ENCODE results near the gene AMOTL2.
A peak's percentile ranks its signal among the peaks of the same experiment; 100 is the strongest.

The AMOTL2 gene

GRCh38 chr3:134311265-134311664, 63.0 kb downstream of the AMOTL2 start:
- TF ChIP-seq CTCF (IDR thresholded peaks at IDR 0.05; ENCODE audit: low read depth, low read length, missing control alignments), result no peak

GRCh38 chr3:134309987-134310700, 64.1 kb downstream of the AMOTL2 start:
- no peak overlapping the region for H3K4me3 ChIP-seq (ENCODE audit: low read depth, low read length)
- TF ChIP-seq CTCF (IDR thresholded peaks at IDR 0.05; ENCODE audit: low read depth, low read length, missing control alignments), result no peak
- in situ Hi-C loops (cut with HindIII; ENCODE audit: low sequenced_read_pairs), result loop anchor here (25.0 kb wide), 1 partner anchor 177 kb away; the partner anchor contains the start of genes ANAPC13 and CEP63
- DNase-seq (ENCODE audit: low read depth), result no peak

More at GRCh38 chr3:134311265-134311664, 63.0 kb downstream of the AMOTL2 start:
- in situ Hi-C loops (cut with HindIII; ENCODE audit: low sequenced_read_pairs), result loop anchor here (25.0 kb wide), 1 partner anchor 176 kb away; the partner anchor contains the start of genes ANAPC13 and CEP63
- DNase-seq (ENCODE audit: low read depth), result no peak
- H3K4me3 ChIP-seq (ENCODE audit: low read depth, low read length), result no peak overlapping the region

DNA sequence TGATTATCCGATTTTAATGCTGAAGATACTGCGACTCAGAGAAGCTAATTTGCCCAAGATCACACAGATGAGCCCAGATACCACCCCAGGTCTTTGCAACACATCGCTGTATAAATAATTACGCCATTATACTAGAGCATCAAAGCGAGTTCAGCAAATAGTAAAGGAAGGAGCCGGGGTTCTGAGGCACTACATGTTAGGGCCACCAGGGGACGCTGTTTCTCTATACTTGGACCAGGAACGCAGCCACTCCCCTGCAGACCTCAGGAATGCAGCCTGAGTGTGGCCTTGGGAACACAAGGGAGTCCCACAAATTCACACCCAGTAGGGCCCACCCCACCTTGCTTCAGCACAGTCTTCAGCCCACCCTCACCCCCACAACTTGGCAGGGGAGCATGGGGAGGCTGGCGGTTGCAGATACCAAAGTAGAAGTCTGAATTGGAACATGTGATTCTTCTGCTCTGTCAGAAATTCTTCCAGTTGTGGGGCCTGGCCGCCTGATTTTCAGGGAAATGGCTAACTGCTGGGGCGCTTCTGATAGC, 65.8 kb downstream of the AMOTL2 start:
- no peak overlapping the region for H3K4me3 ChIP-seq (ENCODE audit: low read depth, low read length)
- TF ChIP-seq CTCF (IDR thresholded peaks at IDR 0.05; ENCODE audit: low read depth, low read length, missing control alignments), result peak; percentile 96
- in situ Hi-C loops (cut with HindIII; ENCODE audit: low sequenced_read_pairs), result loop anchor here (25.0 kb wide), 1 partner anchor 179 kb away; the partner anchor contains the start of genes ANAPC13 and CEP63
- DNase-seq (ENCODE audit: low read depth), result peak; percentile 74

DNA sequence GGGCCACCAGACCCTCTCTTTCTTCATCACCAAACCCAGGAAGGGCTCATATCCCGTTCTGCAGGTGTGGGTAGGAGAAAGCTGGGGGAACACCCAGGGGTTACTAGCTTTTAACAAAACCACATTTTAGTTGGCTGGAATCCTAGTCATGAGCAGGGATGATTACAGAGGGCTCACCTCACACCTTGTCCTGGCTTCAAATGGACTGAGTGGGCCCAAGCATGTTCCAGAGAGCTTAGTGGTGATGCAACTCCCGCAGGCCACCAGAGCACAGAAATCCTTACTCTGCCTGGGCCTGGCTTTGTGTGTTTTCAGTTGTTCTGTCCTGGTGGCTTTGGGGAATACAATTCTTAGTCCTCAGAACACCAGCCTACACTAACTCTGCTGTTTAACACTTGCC, 66.8 kb downstream of the AMOTL2 start:
- no peak for TF ChIP-seq CTCF (IDR thresholded peaks at IDR 0.05; ENCODE audit: low read depth, low read length, missing control alignments)
- in situ Hi-C loops (cut with HindIII; ENCODE audit: low sequenced_read_pairs), result loop anchor here (25.0 kb wide), 1 partner anchor 180 kb away; the partner anchor contains the start of genes ANAPC13 and CEP63
- no peak overlapping the region for H3K4me3 ChIP-seq (ENCODE audit: low read depth, low read length)
- DNase-seq (ENCODE audit: low read depth), result no peak

DNA sequence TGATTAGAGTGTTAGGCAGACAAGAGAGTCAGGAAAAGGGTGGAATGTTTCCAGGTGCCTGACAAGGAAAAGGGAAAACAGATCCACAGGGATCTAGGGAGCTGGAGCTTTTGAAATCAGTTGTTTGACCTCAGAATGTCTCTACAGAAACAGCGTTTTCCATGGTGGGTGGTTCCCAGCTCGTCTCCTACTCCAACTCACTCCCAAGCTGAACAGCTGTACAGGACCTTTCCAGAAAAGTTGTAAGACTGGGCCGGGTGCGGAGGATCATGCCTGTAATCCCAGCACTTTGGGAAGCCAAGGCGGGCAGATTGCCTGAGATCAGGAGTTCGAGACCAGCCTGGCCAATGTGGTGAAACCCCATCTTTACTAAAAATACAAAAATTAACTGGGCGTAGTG, 67.9 kb downstream of the AMOTL2 start:
- DNase-seq (ENCODE audit: low read depth), result no peak
- TF ChIP-seq CTCF (IDR thresholded peaks at IDR 0.05; ENCODE audit: low read depth, low read length, missing control alignments), result no peak
- in situ Hi-C loops (cut with HindIII; ENCODE audit: low sequenced_read_pairs), result loop anchor here (25.0 kb wide), 1 partner anchor 181 kb away; the partner anchor contains the start of genes ANAPC13 and CEP63
- H3K4me3 ChIP-seq (ENCODE audit: low read depth, low read length), result no peak overlapping the region
